ENCODE data around the gene HJV.
"Not testable (repeated sequence)": the region's sequence is repeated elsewhere in the genome, so short reads cannot be mapped to it uniquely, and the experiment has no call there.

HJV gene

GRCh38 chr1:146021622-146022402 is at the start of gene HJV:
HJV (minus strand) TSS chr1:146021735; CDS start chr1:146020231, 1,504 bp downstream.
- DNase-seq (ENCODE audit: low read depth), result no peak

GRCh38 chr1:146059148-146059547 is 37.6 kb upstream of the HJV start:
- peak; percentile 10 for DNase-seq (ENCODE audit: low read depth)

GRCh38 chr1:146051852-146052676 is 30.5 kb upstream of the HJV start:
- DNase-seq (ENCODE audit: low read depth), result peak; percentile 99

- DNase-seq (ENCODE audit: low read depth), result no peak
Measured at GRCh38 chr1:146051452-146051851, 29.9 kb upstream of the HJV start.

- not testable (repeated sequence) for DNase-seq (ENCODE audit: low read depth)
Measured at GRCh38 chr1:146050652-146050963, 29.1 kb upstream of the HJV start.

GRCh38 chr1:146049866-146050651 is 28.5 kb upstream of the HJV start:
- DNase-seq (ENCODE audit: low read depth), result not testable (repeated sequence)

- DNase-seq (ENCODE audit: low read depth), result no peak
Measured at GRCh38 chr1:146049436-146049835, 27.9 kb upstream of the HJV start.

- peak; percentile 37 for DNase-seq (ENCODE audit: low read depth)
Measured at GRCh38 chr1:146048514-146049115, 27.1 kb upstream of the HJV start.

GRCh38 chr1:146046664-146047063 is 25.1 kb upstream of the HJV start:
- no peak for DNase-seq (ENCODE audit: low read depth)

- no peak for DNase-seq (ENCODE audit: low read depth)
Measured at GRCh38 chr1:146039844-146040194, 18.3 kb upstream of the HJV start.

- DNase-seq (ENCODE audit: low read depth), result peak; percentile 92
Measured at GRCh38 chr1:146036965-146037646, 15.6 kb upstream of the HJV start.

GRCh38 chr1:146036241-146036964 is 14.9 kb upstream of the HJV start:
- no peak for DNase-seq (ENCODE audit: low read depth)

- peak; percentile 64 for DNase-seq (ENCODE audit: low read depth)
Measured at GRCh38 chr1:146035048-146035423, 13.5 kb upstream of the HJV start.

- DNase-seq (ENCODE audit: low read depth), result peak; percentile 76
Measured at GRCh38 chr1:146032631-146033219, 11.2 kb upstream of the HJV start.

GRCh38 chr1:146031476-146031875 is 9.9 kb upstream of the HJV start:
- no peak for DNase-seq (ENCODE audit: low read depth)

- DNase-seq (ENCODE audit: low read depth), result no peak
Measured at GRCh38 chr1:146029117-146029516, 7.6 kb upstream of the HJV start.

GRCh38 chr1:146026650-146027049 is 5.1 kb upstream of the HJV start:
- DNase-seq (ENCODE audit: low read depth), result not testable (repeated sequence)

- DNase-seq (ENCODE audit: low read depth), result not testable (repeated sequence)
Measured at GRCh38 chr1:146025787-146026495, 4.4 kb upstream of the HJV start.

- no peak for DNase-seq (ENCODE audit: low read depth)
Measured at GRCh38 chr1:146022403-146023127, 1.0 kb upstream of the HJV start.

Data from ELR (cell line).